Measurements from ENCODE around the gene DYNC1LI2.

Gene DYNC1LI2

DNA sequence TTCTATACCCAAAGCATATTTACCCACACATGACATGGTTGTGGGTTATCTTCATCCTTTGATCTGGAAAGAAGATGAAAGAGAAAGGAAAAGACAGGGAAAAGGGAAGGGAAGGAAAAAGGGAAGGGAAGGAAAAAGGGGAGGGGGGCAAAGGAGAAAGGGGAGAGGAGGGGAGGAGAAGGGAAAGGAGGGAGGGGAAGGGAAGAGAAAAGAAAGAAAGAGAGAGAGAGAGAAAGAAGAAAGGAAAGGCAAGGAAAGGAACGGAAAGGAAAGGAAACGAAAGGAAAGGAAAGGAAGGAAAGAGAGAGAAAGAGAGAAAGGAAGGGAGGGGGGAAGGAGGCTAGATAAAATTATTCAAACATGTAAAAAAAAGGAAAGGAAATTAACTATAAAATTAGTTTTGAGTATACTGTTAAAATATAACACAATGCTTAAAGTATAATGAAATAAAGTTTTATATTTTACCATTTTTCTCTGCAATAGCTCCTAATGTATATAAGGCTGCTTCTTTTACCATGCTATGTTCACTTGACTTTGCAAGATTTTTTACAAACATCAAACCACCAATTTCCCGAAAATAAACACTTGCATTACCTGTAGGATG is 38.8 kb upstream of the DYNC1LI2 start:
- Histone ChIP-seq H3K14ac (ENCODE audit: low read length in 2 of 2) (no peak overlapping the region), H2AK5ac (ENCODE audit: low read length, severe bottlenecking) (no peak overlapping the region), H3K36me3 (ENCODE audit: control insufficient read depth in 1 of 2, insufficient read depth in 2 of 2, low read depth in 1 of 2, low read length in 2 of 2) (no peaks in the 10 kb centered on the region), H2BK12ac (ENCODE audit: low read length in 2 of 2) (no peak overlapping the region), H3K9me3 (ENCODE audit: control insufficient read depth, low read length) (no peaks in the 10 kb centered on the region), H2BK120ac (ENCODE audit: low read depth, low read length) (no peak overlapping the region), H3K18ac (ENCODE audit: low read depth in 1 of 2, low read length in 2 of 2) (no peak overlapping the region), H4K91ac (ENCODE audit: low read length) (no peak overlapping the region), H3K27me3 (ENCODE audit: control insufficient read depth in 1 of 2, insufficient read depth in 1 of 2, low read length in 2 of 2) (no peaks in the 10 kb centered on the region), H2AFZ (ENCODE audit: low read depth, low read length) (no peak overlapping the region), H2BK5ac (ENCODE audit: low read depth, low read length, poor library complexity, severe bottlenecking) (no peak overlapping the region), H4K8ac (ENCODE audit: low read length) (no peak overlapping the region), H3K4ac (ENCODE audit: low read depth in 1 of 2, low read length in 2 of 2) (no peak overlapping the region), H3K9ac (ENCODE audit: low read length) (no peak overlapping the region), H3K79me1 (replicated peaks; ENCODE audit: low read length, poor library complexity, severe bottlenecking) (no peaks in the 10 kb centered on the region), H2BK15ac (ENCODE audit: low read depth, poor library complexity, severe bottlenecking) (no peak overlapping the region), H3K23ac (ENCODE audit: low read length in 2 of 2) (no peak overlapping the region), H3K4me1 (ENCODE audit: control insufficient read depth, insufficient read depth, low read depth, low read length) (no peaks in the 10 kb centered on the region), H3K4me2 (ENCODE audit: low read length, poor library complexity, severe bottlenecking) (no peak overlapping the region), H3K4me3 (ENCODE audit: insufficient read depth in 1 of 2, low read depth in 1 of 2, low read length in 2 of 2) (no peak overlapping the region), H3K27ac (ENCODE audit: low read length, poor library complexity, severe bottlenecking) (no peak overlapping the region)
- WGBS: 71% methylated on average over 2 of the region's 3 CpGs
- DNase-seq: no peak

DNA sequence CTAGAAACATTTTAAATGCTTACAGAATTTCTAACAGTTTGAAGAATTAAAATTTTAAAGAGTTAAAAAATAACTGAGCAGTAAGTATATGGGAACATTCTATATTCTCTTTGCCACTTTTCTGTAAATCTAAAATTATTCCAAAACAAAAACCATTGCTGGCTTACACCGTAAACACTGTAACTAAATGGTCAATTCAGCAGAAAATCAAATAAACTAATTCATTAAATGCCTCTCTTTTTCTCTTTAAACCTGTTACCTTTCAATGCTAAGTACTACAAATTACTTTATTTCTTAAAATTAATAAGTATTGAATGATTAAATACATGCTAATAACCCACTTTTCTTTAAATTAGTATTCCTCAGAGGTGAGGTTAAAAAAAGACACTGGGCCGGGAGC is 36.0 kb upstream of the DYNC1LI2 start:
- Histone ChIP-seq H3K14ac (ENCODE audit: low read length in 2 of 2) (no peak overlapping the region), H3K9ac (ENCODE audit: low read length) (no peak overlapping the region), H4K8ac (ENCODE audit: low read length) (no peak overlapping the region), H3K27ac (ENCODE audit: low read length, poor library complexity, severe bottlenecking) (no peak overlapping the region), H2BK12ac (ENCODE audit: low read length in 2 of 2) (no peak overlapping the region), H2BK120ac (ENCODE audit: low read depth, low read length) (no peak overlapping the region), H2BK15ac (ENCODE audit: low read depth, poor library complexity, severe bottlenecking) (no peak overlapping the region), H2BK5ac (ENCODE audit: low read depth, low read length, poor library complexity, severe bottlenecking) (no peak overlapping the region), H3K4ac (ENCODE audit: low read depth in 1 of 2, low read length in 2 of 2) (no peak overlapping the region), H3K27me3 (ENCODE audit: control insufficient read depth in 1 of 2, insufficient read depth in 1 of 2, low read length in 2 of 2) (no peaks in the 10 kb centered on the region), H2AK5ac (ENCODE audit: low read length, severe bottlenecking) (no peak overlapping the region), H3K4me1 (ENCODE audit: control insufficient read depth, insufficient read depth, low read depth, low read length) (no peaks in the 10 kb centered on the region), H3K18ac (ENCODE audit: low read depth in 1 of 2, low read length in 2 of 2) (no peak overlapping the region), H2AFZ (ENCODE audit: low read depth, low read length) (no peak overlapping the region), H3K9me3 (ENCODE audit: control insufficient read depth, low read length) (no peaks in the 10 kb centered on the region), H3K4me3 (ENCODE audit: insufficient read depth in 1 of 2, low read depth in 1 of 2, low read length in 2 of 2) (no peak overlapping the region), H3K36me3 (ENCODE audit: control insufficient read depth in 1 of 2, insufficient read depth in 2 of 2, low read depth in 1 of 2, low read length in 2 of 2) (no peaks in the 10 kb centered on the region), H4K91ac (ENCODE audit: low read length) (no peak overlapping the region), H3K79me1 (replicated peaks; ENCODE audit: low read length, poor library complexity, severe bottlenecking) (no peaks in the 10 kb centered on the region), H3K4me2 (ENCODE audit: low read length, poor library complexity, severe bottlenecking) (no peak overlapping the region), H3K23ac (ENCODE audit: low read length in 2 of 2) (no peak overlapping the region)
- 94% methylated on average over 2 of the region's 2 CpGs for WGBS
- no peak for DNase-seq

DNA sequence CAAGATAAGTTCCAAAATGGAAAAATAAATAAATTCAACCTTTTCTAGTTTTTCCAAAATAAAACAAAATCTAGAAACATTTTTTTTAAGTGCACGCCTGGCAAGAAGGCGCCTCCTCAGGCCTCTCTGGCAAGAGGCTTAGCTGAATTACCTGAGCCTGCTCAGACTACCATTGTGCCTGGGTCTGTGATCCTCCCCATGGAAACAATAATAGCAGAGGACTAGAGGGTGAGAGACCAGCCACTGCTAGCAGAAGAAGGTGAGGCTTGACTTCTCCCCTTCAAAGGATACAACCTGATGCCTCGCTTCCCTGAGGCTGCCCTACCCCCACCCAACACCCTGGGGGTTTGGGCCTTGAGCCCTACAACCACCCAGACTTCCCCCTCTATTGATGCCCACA is 35.1 kb upstream of the DYNC1LI2 start:
- Histone ChIP-seq H3K14ac (ENCODE audit: low read length in 2 of 2) (peak overlapping the region in 1 of 2 experiments; percentile 55), H2AK5ac (ENCODE audit: low read length, severe bottlenecking) (no peak overlapping the region), H4K8ac (ENCODE audit: low read length) (no peak overlapping the region), H3K27me3 (ENCODE audit: control insufficient read depth in 1 of 2, insufficient read depth in 1 of 2, low read length in 2 of 2) (no peaks in the 10 kb centered on the region), H2BK5ac (ENCODE audit: low read depth, low read length, poor library complexity, severe bottlenecking) (no peak overlapping the region), H2BK15ac (ENCODE audit: low read depth, poor library complexity, severe bottlenecking) (no peak overlapping the region), H3K27ac (ENCODE audit: low read length, poor library complexity, severe bottlenecking) (no peak overlapping the region), H3K4ac (ENCODE audit: low read depth in 1 of 2, low read length in 2 of 2) (no peak overlapping the region), H2BK120ac (ENCODE audit: low read depth, low read length) (no peak overlapping the region), H3K4me2 (ENCODE audit: low read length, poor library complexity, severe bottlenecking) (no peak overlapping the region), H3K4me3 (ENCODE audit: insufficient read depth in 1 of 2, low read depth in 1 of 2, low read length in 2 of 2) (no peak overlapping the region), H2BK12ac (ENCODE audit: low read length in 2 of 2) (no peak overlapping the region), H2AFZ (ENCODE audit: low read depth, low read length) (no peak overlapping the region), H3K79me1 (replicated peaks; ENCODE audit: low read length, poor library complexity, severe bottlenecking) (no peaks in the 10 kb centered on the region), H3K23ac (ENCODE audit: low read length in 2 of 2) (no peak overlapping the region), H4K91ac (ENCODE audit: low read length) (no peak overlapping the region), H3K18ac (ENCODE audit: low read depth in 1 of 2, low read length in 2 of 2) (peak overlapping the region in 1 of 2 experiments; percentile 8), H3K9me3 (ENCODE audit: control insufficient read depth, low read length) (no peaks in the 10 kb centered on the region), H3K36me3 (ENCODE audit: control insufficient read depth in 1 of 2, insufficient read depth in 2 of 2, low read depth in 1 of 2, low read length in 2 of 2) (no peaks in the 10 kb centered on the region), H3K9ac (ENCODE audit: low read length) (no peak overlapping the region), H3K4me1 (ENCODE audit: control insufficient read depth, insufficient read depth, low read depth, low read length) (no peaks in the 10 kb centered on the region)
- WGBS: 96% methylated on average over 3 of the region's 3 CpGs
- DNase-seq: no peak

GRCh38 chr16:66776457-66776856 is 25.0 kb upstream of the DYNC1LI2 start:
- H3K9ac ChIP-seq (ENCODE audit: low read length): no peak overlapping the region
- no peak overlapping the region for H2BK15ac ChIP-seq (ENCODE audit: low read depth, poor library complexity, severe bottlenecking)
- no peaks in the 10 kb centered on the region for H3K27me3 ChIP-seq (ENCODE audit: control insufficient read depth in 1 of 2, insufficient read depth in 1 of 2, low read length in 2 of 2)
- no peak overlapping the region for H2AFZ ChIP-seq (ENCODE audit: low read depth, low read length)
- no peak overlapping the region for H3K4me3 ChIP-seq (ENCODE audit: insufficient read depth in 1 of 2, low read depth in 1 of 2, low read length in 2 of 2)
- H4K91ac ChIP-seq (ENCODE audit: low read length): no peak overlapping the region
- no peak overlapping the region for H3K27ac ChIP-seq (ENCODE audit: low read length, poor library complexity, severe bottlenecking)
- no peaks in the 10 kb centered on the region for H3K79me1 ChIP-seq (replicated peaks; ENCODE audit: low read length, poor library complexity, severe bottlenecking)
- no peak overlapping the region for H2BK5ac ChIP-seq (ENCODE audit: low read depth, low read length, poor library complexity, severe bottlenecking)
- no peak overlapping the region for H2BK120ac ChIP-seq (ENCODE audit: low read depth, low read length)
- no peak overlapping the region for H3K18ac ChIP-seq (ENCODE audit: low read depth in 1 of 2, low read length in 2 of 2)
- DNase-seq: no peak
- H3K14ac ChIP-seq (ENCODE audit: low read length in 2 of 2): no peak overlapping the region
- no peak overlapping the region for H2AK5ac ChIP-seq (ENCODE audit: low read length, severe bottlenecking)
- no peak overlapping the region for H2BK12ac ChIP-seq (ENCODE audit: low read length in 2 of 2)
- H3K23ac ChIP-seq (ENCODE audit: low read length in 2 of 2): no peak overlapping the region
- no peaks in the 10 kb centered on the region for H3K9me3 ChIP-seq (ENCODE audit: control insufficient read depth, low read length)
- H3K4me2 ChIP-seq (ENCODE audit: low read length, poor library complexity, severe bottlenecking): no peak overlapping the region
- no peak overlapping the region for H4K8ac ChIP-seq (ENCODE audit: low read length)
- H3K4me1 ChIP-seq (ENCODE audit: control insufficient read depth, insufficient read depth, low read depth, low read length): no peaks in the 10 kb centered on the region
- H3K36me3 ChIP-seq (ENCODE audit: control insufficient read depth in 1 of 2, insufficient read depth in 2 of 2, low read depth in 1 of 2, low read length in 2 of 2): no peaks in the 10 kb centered on the region
- H3K4ac ChIP-seq (ENCODE audit: low read depth in 1 of 2, low read length in 2 of 2): no peak overlapping the region
